Measurements from ENCODE around the gene SEMA3F.

SEMA3F gene

GRCh38 chr3:50193286-50193685, 38.2 kb downstream of the SEMA3F start:
- DNase-seq (ENCODE audit: low read depth, low spot score): no peak

GRCh38 chr3:50193746-50194127, 38.6 kb downstream of the SEMA3F start:
- DNase-seq (ENCODE audit: low read depth, low spot score): no peak

- DNase-seq (ENCODE audit: low read depth, low spot score): peak; percentile 87
Observed at GRCh38 chr3:50194128-50194902, 39.2 kb downstream of the SEMA3F start.

- no peak for DNase-seq (ENCODE audit: low read depth, low spot score)
Observed at GRCh38 chr3:50194903-50195500, 39.9 kb downstream of the SEMA3F start.

- no peak for DNase-seq (ENCODE audit: low read depth, low spot score)
Observed at GRCh38 chr3:50195501-50196252, 40.6 kb downstream of the SEMA3F start.

GRCh38 chr3:50196253-50196801, 41.2 kb downstream of the SEMA3F start:
- no peak for DNase-seq (ENCODE audit: low read depth, low spot score)

- no peak for DNase-seq (ENCODE audit: low read depth, low spot score)
Observed at GRCh38 chr3:50201573-50202315, 46.6 kb downstream of the SEMA3F start.

- no peak for DNase-seq (ENCODE audit: low read depth, low spot score)
Observed at GRCh38 chr3:50202353-50203112, 47.4 kb downstream of the SEMA3F start.

- no peak for DNase-seq (ENCODE audit: low read depth, low spot score)
Observed at GRCh38 chr3:50203113-50203808, 48.1 kb downstream of the SEMA3F start.

GRCh38 chr3:50203809-50204803, 49.0 kb downstream of the SEMA3F start:
- no peak for DNase-seq (ENCODE audit: low read depth, low spot score)

- DNase-seq (ENCODE audit: low read depth, low spot score): no peak
Observed at GRCh38 chr3:50204804-50205412, 49.8 kb downstream of the SEMA3F start, which contains the start of gene SLC38A3. Gene SLC38A3 (plus strand): TSS chr3:50205271. CDS start chr3:50214200, 8,929 bp downstream.

- peak; percentile 75 for DNase-seq (ENCODE audit: low read depth, low spot score)
Observed at GRCh38 chr3:50205413-50206276, 50.5 kb downstream of the SEMA3F start.

- DNase-seq (ENCODE audit: low read depth, low spot score): no peak
Observed at GRCh38 chr3:50207359-50208042, 52.4 kb downstream of the SEMA3F start.

- no peak for DNase-seq (ENCODE audit: low read depth, low spot score)
Observed at GRCh38 chr3:50208677-50209344, 53.7 kb downstream of the SEMA3F start.

- DNase-seq (ENCODE audit: low read depth, low spot score): no peak
Observed at GRCh38 chr3:50210176-50210509, 55.0 kb downstream of the SEMA3F start.
